Activated CD8-positive, alpha-beta T cell treated with anti-CD3 and anti-CD28 coated beads for 36 hours (primary cell): ENCODE measurements around the gene RALGPS2. TPM values are rescaled to one million over a fixed set of nuclear protein-coding genes. Genes with fewer than 3 reads are reported as not detected.

Experiments used
- ATAC-seq: fragments of 200-7000 bp; cut with Tn5 transposase; one replicate; pipeline ENCODE4 v1.10.0; 2021; ENCODE audit warnings: mild to moderate bottlenecking, moderate library complexity
- CTCF ChIA-PET: fragments of 350-600 bp; sonication (Branson Sonifier 250); formaldehyde crosslinking; loops from one replicate; lab custom pipeline; 2021; ENCODE audit warnings: antibody characterized with exemption; lab: Charles Lee
- POLR2A ChIA-PET: fragments of 350-600 bp; sonication (Branson Sonifier 250); formaldehyde crosslinking; loops from one replicate; lab custom pipeline; 2021; ENCODE audit warnings: antibody characterized with exemption; lab: Charles Lee
- DNase-seq: peaks from one replicate; pipeline ENCODE4 v3.0.0-alpha.2; 2020
- H3K27ac Mint-ChIP-seq: one replicate; pipeline ENCODE4 v1.8.0; 2021; ENCODE audit warnings: mild to moderate bottlenecking, mixed read lengths
- H3K27me3 Mint-ChIP-seq: one replicate; pipeline ENCODE4 v1.8.0; 2021; ENCODE audit warnings: mixed read lengths
- H3K36me3 Mint-ChIP-seq: one replicate; pipeline ENCODE4 v1.8.0; 2021; ENCODE audit warnings: low read depth, mixed read lengths
- H3K4me1 Mint-ChIP-seq: one replicate; pipeline ENCODE4 v1.8.0; 2021; ENCODE audit warnings: low read depth, mixed read lengths
- H3K4me3 Mint-ChIP-seq: one replicate; pipeline ENCODE4 v1.8.0; 2021; ENCODE audit warnings: mild to moderate bottlenecking, moderate library complexity, mixed read lengths
- H3K9me3 Mint-ChIP-seq: one replicate; pipeline ENCODE4 v1.8.0; 2021; ENCODE audit warnings: mixed read lengths
- CTCF ChIP-seq: fragments of 200-600 bp; IDR thresholded peaks from one replicate; pipeline ENCODE4 v1.8.0; 2022; ENCODE audit warnings: antibody characterized with exemption, mild to moderate bottlenecking
- intact Hi-C: fragments of 100-400 bp; cut with micrococcal nuclease; formaldehyde crosslinking; loops from one replicate; pipeline ENCODE4 v1.10.0; 2022
- total RNA-seq, 2 experiments: library from RNA; stranded (reverse); gene quantifications; one replicate each; pipeline ENCODE4 v1.2.3, GENCODE V29; 2021

RALGPS2 gene
- total RNA-seq, 2 experiments from 2014 or later = 2.8 to 4.8 TPM

GRCh38 chr1:178941261-178941689, 216.2 kb downstream of the RALGPS2 start:
- H3K27me3 Mint-ChIP-seq = peaks cover 7% of the 10 kb centered on the region
- intact Hi-C loops = no loop called here
- ATAC-seq (no peak), DNase-seq (no peak)
- H3K27ac Mint-ChIP-seq = no peak overlapping the region
- TF ChIP-seq CTCF = no peak
- no peaks in the 10 kb centered on the region for H3K9me3 Mint-ChIP-seq
- no peak overlapping the region for H3K4me3 Mint-ChIP-seq
- ChIA-PET CTCF (no interaction called here), POLR2A (no interaction called here)
- H3K4me1 Mint-ChIP-seq = peaks cover 12% of the 10 kb centered on the region
- no peaks in the 10 kb centered on the region for H3K36me3 Mint-ChIP-seq

GRCh38 chr1:178941849-178942248, 216.8 kb downstream of the RALGPS2 start:
- ChIA-PET POLR2A (no interaction called here), CTCF (no interaction called here)
- DNase-seq = no peak
- intact Hi-C loops = no loop called here
- no peak overlapping the region for H3K4me3 Mint-ChIP-seq
- ATAC-seq = no peak
- peaks cover 7% of the 10 kb centered on the region for H3K27me3 Mint-ChIP-seq
- H3K36me3 Mint-ChIP-seq = no peaks in the 10 kb centered on the region
- H3K4me1 Mint-ChIP-seq = peaks cover 12% of the 10 kb centered on the region
- H3K9me3 Mint-ChIP-seq = no peaks in the 10 kb centered on the region
- no peak for TF ChIP-seq CTCF
- no peak overlapping the region for H3K27ac Mint-ChIP-seq

- POLR2A ChIA-PET = no interaction called here
- peak overlapping the region; percentile 32 for H3K27ac Mint-ChIP-seq
- no peaks in the 10 kb centered on the region for H3K36me3 Mint-ChIP-seq
- peak; percentile 58 for DNase-seq
- intact Hi-C loops = no loop called here
- H3K9me3 Mint-ChIP-seq = no peaks in the 10 kb centered on the region
- peaks cover 7% of the 10 kb centered on the region for H3K27me3 Mint-ChIP-seq
- H3K4me1 Mint-ChIP-seq = peaks cover 12% of the 10 kb centered on the region
- TF ChIP-seq CTCF = no peak
- CTCF ChIA-PET = no interaction called here
- no peak overlapping the region for H3K4me3 Mint-ChIP-seq
- peak; percentile 86 for ATAC-seq
Observed at GRCh38 chr1:178942285-178943198, 217.5 kb downstream of the RALGPS2 start.

- ChIA-PET POLR2A (no interaction called here), CTCF (no interaction called here)
- intact Hi-C loops = no loop called here
- ATAC-seq = peak; percentile 45
- peaks cover 12% of the 10 kb centered on the region for H3K4me1 Mint-ChIP-seq
- no peaks in the 10 kb centered on the region for H3K36me3 Mint-ChIP-seq
- no peaks in the 10 kb centered on the region for H3K9me3 Mint-ChIP-seq
- TF ChIP-seq CTCF = no peak
- peak; percentile 27 for DNase-seq
- no peak overlapping the region for H3K4me3 Mint-ChIP-seq
- no peak overlapping the region for H3K27ac Mint-ChIP-seq
- peaks cover 13% of the 10 kb centered on the region for H3K27me3 Mint-ChIP-seq
Observed at GRCh38 chr1:178944729-178945128, 219.7 kb downstream of the RALGPS2 start.

GRCh38 chr1:178945763-178946266, 220.8 kb downstream of the RALGPS2 start:
- ChIA-PET POLR2A (no interaction called here), CTCF (no interaction called here)
- Mint-ChIP-seq H3K4me3 (no peak overlapping the region), H3K36me3 (no peaks in the 10 kb centered on the region), H3K27me3 (peaks cover 13% of the 10 kb centered on the region), H3K9me3 (no peaks in the 10 kb centered on the region), H3K4me1 (peaks cover 12% of the 10 kb centered on the region), H3K27ac (no peak overlapping the region)
- intact Hi-C loops = no loop called here
- DNase-seq (no peak), ATAC-seq (no peak)
- TF ChIP-seq CTCF = no peak
